Nephron progenitor cell (in vitro differentiated cells): Measurements from ENCODE around the gene TIAM1.

ENCODE experiments used
- DNase-seq: peaks from one replicate; pipeline ENCODE4 v3.0.0; 2021
- H3K27ac Mint-ChIP-seq: 2 replicates; pipeline ENCODE4 v1.8.0; 2021; ENCODE audit warnings: mild to moderate bottlenecking, moderate library complexity, mixed read lengths
- H3K27me3 Mint-ChIP-seq: 2 replicates; pipeline ENCODE4 v1.8.0; 2021; ENCODE audit warnings: mild to moderate bottlenecking, low read depth, mixed read lengths; ENCODE audit not compliant: poor library complexity
- H3K36me3 Mint-ChIP-seq: 2 replicates; pipeline ENCODE4 v1.8.0; 2021; ENCODE audit warnings: low read depth, mixed read lengths
- H3K4me1 Mint-ChIP-seq: 2 replicates; pipeline ENCODE4 v1.8.0; 2021; ENCODE audit warnings: mixed read lengths
- H3K4me3 Mint-ChIP-seq: 2 replicates; pipeline ENCODE4 v1.8.0; 2021; ENCODE audit warnings: mild to moderate bottlenecking, moderate library complexity, mixed read lengths
- H3K9me3 Mint-ChIP-seq: 2 replicates; pipeline ENCODE4 v1.8.0; 2021; ENCODE audit warnings: mild to moderate bottlenecking, moderate library complexity, mixed read lengths
- CTCF ChIP-seq: fragments of 200-600 bp; sonication (generic); IDR thresholded peaks from 2 replicates; pipeline ENCODE4 v1.5.0; 2021; ENCODE audit warnings: antibody characterized with exemption

The TIAM1 gene

GRCh38 chr21:31078796-31079195 lies 265.3 kb downstream of the TIAM1 start:
- H3K27me3 Mint-ChIP-seq = peaks cover 6% of the 10 kb centered on the region
- no peak for TF ChIP-seq CTCF
- no peak overlapping the region for H3K27ac Mint-ChIP-seq
- peaks cover 5% of the 10 kb centered on the region for H3K4me1 Mint-ChIP-seq
- peaks cover 29% of the 10 kb centered on the region for H3K9me3 Mint-ChIP-seq
- no peak overlapping the region for H3K4me3 Mint-ChIP-seq
- no peak for DNase-seq
- H3K36me3 Mint-ChIP-seq = peaks cover 72% of the 10 kb centered on the region

- Mint-ChIP-seq H3K36me3 (peaks cover 77% of the 10 kb centered on the region), H3K27ac (no peak overlapping the region), H3K4me1 (peaks cover 11% of the 10 kb centered on the region), H3K9me3 (peaks cover 29% of the 10 kb centered on the region), H3K4me3 (no peak overlapping the region), H3K27me3 (peaks cover 6% of the 10 kb centered on the region)
- DNase-seq = no peak
- TF ChIP-seq CTCF = no peak
Observed at GRCh38 chr21:31078216-31078615, 265.8 kb downstream of the TIAM1 start.

GRCh38 chr21:31075848-31076247 lies 268.2 kb downstream of the TIAM1 start:
- peaks cover 6% of the 10 kb centered on the region for H3K27me3 Mint-ChIP-seq
- DNase-seq = no peak
- no peak for TF ChIP-seq CTCF
- H3K4me3 Mint-ChIP-seq = no peak overlapping the region
- H3K27ac Mint-ChIP-seq = no peak overlapping the region
- peaks cover 58% of the 10 kb centered on the region for H3K36me3 Mint-ChIP-seq
- H3K4me1 Mint-ChIP-seq = peaks cover 34% of the 10 kb centered on the region
- H3K9me3 Mint-ChIP-seq = peaks cover 22% of the 10 kb centered on the region

GRCh38 chr21:31072533-31072932 lies 271.5 kb downstream of the TIAM1 start:
- Mint-ChIP-seq H3K9me3 (peaks cover 28% of the 10 kb centered on the region), H3K4me3 (peak overlapping the region; percentile 41), H3K36me3 (peaks cover 43% of the 10 kb centered on the region), H3K27me3 (peaks cover 6% of the 10 kb centered on the region), H3K27ac (peak overlapping the region; percentile 95), H3K4me1 (peaks cover 50% of the 10 kb centered on the region)
- DNase-seq = peak; percentile 37
- no peak for TF ChIP-seq CTCF
